Panc1 (cell line): Measurements from ENCODE around the gene ZNF469.

ENCODE experiments used
- CTCF ChIP-seq: fragments of 450-650 bp; IDR thresholded peaks from 2 replicates; pipeline ENCODE4 v1.5.1; 2017; ENCODE audit warnings: mild to moderate bottlenecking
- POLR2AphosphoS5 ChIP-seq: IDR thresholded peaks from 2 replicates; pipeline ENCODE4 v1.6.1; 2012; ENCODE audit warnings: mild to moderate bottlenecking, low read depth, low read length, moderate library complexity
- REST ChIP-seq, 2 experiments: IDR thresholded peaks; 2 replicates each; pipeline ENCODE4 v1.6.1; 2011 to 2012; ENCODE audit warnings: low read depth in 2 of 2, control low read depth in 1 of 2, low read length in 1 of 2, mild to moderate bottlenecking in 1 of 2, moderate library complexity in 1 of 2; ENCODE audit not compliant: insufficient read depth in 1 of 2
- SIN3A ChIP-seq: IDR thresholded peaks from 2 replicates; pipeline ENCODE4 v1.6.1; 2012; ENCODE audit warnings: low read depth, mild to moderate bottlenecking, low read length, moderate library complexity, borderline replicate concordance; ENCODE audit not compliant: insufficient read depth

- TF ChIP-seq POLR2AphosphoS5 (no peak), CTCF (no peak), REST (IDR thresholded peaks at IDR 0.05; ENCODE audit: insufficient read depth in 1 of 2, low read depth in 2 of 2, low read length in 1 of 2) (no peak), SIN3A (no peak)
Measured at GRCh38 chr16:88392616-88393015, 9.9 kb downstream of the ZNF469 start.
